Fibroblast of skin of abdomen (primary cell): ENCODE data around the gene LRP2BP.
"Not testable (repeated sequence)": the region's sequence is repeated elsewhere in the genome, so short reads cannot be mapped to it uniquely, and the experiment has no call there.

ENCODE experiments used
- DNase-seq: peaks from one replicate; pipeline ENCODE4 v3.0.0-alpha.2; 2013

LRP2BP gene

DNA sequence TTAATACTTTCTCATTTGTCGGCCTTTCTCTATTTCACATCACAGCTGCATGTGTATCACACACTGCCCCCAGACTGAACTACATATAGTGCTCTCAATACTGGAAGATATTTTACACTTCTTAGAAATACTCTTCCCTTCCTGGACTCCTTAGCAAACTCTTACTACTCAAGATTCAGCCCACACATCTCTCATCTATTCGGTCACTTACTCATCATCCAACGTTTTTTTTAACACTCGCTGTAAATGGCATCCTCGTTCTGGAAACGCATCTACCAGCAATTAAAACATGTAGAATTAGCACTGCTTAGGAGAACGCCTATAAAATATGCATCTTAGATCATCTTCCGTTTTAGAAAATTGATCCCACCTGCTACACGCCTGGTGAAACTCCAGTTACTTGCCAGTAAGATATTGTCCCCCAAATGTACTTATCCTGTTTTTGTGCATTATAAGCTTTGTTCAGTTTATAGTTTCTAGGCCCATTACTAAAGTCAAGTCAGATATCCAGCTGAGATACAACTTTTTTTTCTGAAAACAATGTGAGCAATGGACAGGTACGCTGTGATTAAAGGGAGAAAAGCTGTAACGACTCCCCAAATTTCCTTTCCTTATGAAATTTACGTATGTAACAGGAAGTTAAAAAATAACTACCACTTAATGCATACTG is 1.0 kb downstream of the LRP2BP start:
- DNase-seq, result peak; percentile 35

- DNase-seq, result no peak
These were observed 3.6 kb downstream of the LRP2BP start for GRCh38 chr4:185392156-185392555.

GRCh38 chr4:185390941-185391340 is 4.8 kb downstream of the LRP2BP start:
- no peak for DNase-seq

DNA sequence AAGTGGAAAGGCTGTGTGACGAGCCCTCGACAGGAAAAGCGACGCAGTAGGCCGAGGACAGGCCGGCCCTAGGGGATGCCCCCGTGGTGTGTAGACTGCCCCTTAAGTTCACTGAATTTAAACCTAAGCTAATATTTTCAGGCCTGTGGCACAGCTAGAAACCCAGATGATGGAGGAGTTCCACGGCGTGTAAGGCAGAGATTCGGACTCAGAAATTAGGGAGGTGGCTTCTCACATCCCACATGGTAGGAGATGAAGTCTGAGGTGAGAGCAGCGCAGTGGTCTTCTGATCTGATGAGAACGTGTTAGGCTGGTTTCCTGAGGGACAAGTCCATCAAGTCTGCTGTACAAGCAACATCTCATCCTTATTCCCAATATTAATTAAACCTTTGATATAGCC is 7.8 kb downstream of the LRP2BP start:
- DNase-seq, result no peak

- peak; percentile 13 for DNase-seq
These were observed 10.8 kb downstream of the LRP2BP start for GRCh38 chr4:185384930-185385331.

GRCh38 chr4:185384061-185384460 is 11.7 kb downstream of the LRP2BP start:
- DNase-seq, result no peak

DNA sequence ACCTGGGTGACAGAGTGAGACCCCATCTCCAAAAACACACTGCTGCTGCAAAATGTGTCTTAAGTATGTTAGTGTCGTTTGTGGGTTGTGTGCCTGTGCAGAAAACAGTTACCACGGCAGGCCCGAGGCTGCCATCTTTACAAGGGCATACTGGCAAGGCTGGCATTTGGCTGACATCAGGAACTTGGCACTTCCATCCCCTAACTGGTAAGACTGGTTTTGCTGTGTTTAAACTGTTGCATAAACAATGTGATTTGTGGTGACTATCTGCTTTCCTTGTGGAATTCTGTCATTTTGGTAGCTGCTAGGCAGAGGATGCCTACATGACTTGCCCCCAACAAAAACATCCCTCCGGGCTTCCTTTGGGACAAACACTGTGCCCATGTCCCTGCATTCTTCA is 12.3 kb downstream of the LRP2BP start:
- DNase-seq, result no peak

DNA sequence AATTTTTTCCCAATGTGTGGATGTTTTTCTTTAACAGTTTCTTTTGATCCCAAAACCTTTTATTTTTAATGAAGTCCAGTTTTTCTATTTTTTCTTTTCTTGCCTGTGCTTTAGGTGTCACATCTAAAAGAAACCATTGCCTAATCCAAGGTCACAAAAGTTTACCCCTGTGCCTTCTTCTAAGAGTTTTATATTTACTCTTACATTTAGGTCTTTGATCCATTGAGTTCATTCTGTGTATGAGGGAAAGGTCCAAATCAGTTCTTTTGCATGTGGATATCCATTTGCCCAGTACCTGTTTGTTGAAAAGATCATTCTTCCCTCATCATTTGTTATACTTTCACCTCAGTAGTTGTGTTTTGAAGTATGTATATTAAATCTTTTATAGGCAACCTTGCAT is 13.0 kb downstream of the LRP2BP start:
- DNase-seq, result no peak

DNA sequence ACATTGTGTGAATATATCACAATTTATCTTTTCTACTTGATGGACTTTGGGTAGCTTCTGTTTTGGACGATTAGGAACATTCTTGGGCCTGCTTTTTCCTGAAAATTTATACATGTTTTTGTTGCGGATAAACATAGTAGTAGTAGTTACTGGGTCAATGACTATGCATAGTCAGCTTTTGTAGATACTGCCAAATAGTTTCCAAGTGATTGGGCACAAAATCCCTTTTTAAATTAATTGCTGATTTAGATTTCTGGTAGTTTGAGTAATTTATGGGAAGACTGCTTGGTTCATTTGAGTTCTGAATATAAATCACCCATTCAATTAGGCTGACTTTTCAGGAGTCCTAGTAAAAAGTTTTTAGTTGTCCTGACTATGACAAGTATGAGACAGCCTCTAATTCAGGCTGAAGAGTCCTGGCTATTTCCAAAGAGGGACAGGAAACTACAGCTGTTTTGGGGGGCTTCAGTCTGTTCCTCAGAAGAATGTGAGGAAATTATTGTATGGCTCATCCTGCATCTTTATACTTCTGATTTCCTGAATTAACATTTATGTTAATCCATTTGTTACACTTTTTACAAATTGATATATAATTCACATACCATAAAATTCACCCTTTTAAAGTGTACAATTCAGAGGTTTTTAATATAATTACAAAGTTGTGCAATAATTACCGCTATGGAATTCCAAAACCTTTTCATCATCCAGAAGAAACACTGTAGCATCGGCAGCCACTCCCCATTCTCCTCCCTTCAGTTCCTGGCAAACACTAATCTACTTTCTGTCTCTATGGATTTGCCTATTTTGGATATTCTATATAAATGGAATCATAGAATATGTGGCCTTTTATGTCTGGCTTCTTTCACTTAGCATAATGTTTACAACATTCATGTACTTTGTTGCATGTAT is 14.2 kb downstream of the LRP2BP start:
- peak; percentile 55 for DNase-seq

DNA sequence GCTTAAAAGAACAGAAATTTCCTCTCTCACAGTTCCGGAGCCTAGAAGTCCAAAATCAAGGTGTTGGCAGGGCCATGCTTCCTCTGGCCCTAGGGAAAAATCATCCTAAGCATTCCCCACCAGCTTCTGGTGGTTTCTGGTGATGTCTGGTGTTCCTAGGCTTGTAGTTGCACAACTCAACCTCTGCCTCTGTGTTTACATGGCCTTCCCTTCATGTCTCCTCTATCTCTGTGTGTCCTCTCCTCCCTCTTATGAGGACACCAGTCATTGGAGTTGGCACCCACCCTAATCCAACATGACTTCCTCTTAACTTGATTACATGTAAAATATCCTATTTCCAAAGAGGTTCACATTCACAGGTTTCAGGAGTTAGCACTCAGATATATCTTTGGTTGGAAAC is 15.4 kb downstream of the LRP2BP start:
- no peak for DNase-seq

GRCh38 chr4:185379326-185380295 is 16.1 kb downstream of the LRP2BP start:
- DNase-seq, result no peak

DNA sequence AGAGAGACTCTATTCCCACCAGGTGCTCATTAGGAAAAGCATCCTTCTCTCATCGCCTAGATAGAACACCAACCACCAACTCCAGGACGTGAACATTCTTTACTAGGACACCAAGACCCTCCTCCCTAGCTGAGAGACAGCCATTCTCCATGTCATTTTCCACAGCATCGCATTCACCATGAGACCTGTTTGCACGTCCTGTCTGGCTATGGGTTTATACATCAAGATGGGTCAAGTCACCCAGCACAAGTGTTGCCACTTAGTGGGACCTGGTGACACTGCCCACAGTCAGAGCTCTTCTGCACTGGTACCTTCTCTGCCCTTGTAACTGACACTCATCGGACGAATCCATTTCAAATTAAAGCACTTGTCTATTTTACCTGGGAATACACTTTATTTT is 17.5 kb downstream of the LRP2BP start:
- no peak for DNase-seq

DNA sequence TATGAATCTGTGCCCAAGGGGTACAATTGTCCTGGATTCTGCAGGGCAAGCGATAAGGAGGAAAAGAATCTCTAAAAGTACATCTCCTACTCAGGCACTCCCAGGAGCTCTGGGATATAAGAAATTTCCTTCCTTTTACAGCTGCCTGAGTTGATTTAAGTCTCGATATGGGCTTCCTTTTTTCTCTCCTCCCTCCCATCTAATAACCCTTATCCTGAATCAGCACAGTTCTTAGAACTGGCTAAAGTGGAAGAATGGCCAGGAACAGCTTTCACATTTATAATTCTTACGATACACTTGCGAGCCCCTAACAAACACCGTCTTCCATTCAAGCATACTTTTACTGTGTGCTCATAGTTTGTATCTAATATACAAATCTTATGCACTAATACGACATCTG is 21.2 kb downstream of the LRP2BP start:
- DNase-seq, result no peak

GRCh38 chr4:185374027-185374426 is 21.7 kb downstream of the LRP2BP start:
- no peak for DNase-seq

DNA sequence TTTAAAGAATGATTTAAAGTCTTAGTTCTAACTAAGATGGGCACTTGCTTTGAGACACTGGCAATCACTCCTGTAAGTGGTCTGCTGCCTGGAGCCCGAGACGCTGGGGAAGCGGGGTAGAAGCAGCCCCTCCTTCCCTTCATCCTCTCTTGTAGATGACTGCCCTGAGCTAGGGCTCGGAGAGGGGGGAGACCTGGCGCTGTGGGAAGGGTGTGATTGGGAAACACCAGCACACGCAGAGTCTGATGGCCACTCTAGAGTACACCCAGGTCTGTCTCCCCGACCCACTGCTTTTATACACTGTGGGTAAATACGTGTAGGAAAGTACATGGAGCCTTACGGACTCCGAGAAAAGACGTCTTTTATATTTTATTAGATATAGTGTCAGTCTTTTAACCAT is 24.0 kb downstream of the LRP2BP start:
- DNase-seq, result no peak

DNA sequence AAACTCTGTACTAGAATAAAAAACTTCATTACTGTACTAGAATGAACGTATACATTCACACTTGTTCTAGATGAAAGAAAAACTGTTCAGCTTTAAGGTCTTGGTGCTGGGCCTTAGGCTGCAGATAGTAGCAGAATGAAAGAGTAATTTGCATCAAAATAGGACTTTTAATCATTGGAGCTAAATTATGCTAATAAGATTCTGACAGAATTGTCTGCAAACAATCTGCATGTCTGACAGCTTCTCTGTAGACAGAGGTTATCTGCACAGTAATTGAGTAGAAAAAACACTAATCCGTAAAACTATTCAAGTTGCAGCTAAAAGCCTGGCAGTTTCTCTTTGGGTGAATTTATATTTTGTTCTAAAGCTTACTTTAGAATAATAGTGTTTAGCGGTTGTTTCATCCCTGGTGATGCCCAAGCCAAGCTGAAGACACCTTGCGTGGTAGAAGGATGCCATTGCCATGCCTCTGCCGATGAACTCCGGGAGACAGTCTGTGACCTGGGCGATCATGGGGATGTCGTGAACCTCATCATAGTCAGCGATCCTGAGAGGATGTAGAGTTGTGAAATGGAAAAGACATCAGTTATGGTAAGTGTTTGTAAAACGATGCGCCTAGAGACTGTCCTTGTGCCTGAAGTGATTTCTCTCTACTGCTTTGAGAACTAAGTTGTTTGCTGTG is 25.3 kb downstream of the LRP2BP start:
- no peak for DNase-seq

- peak; percentile 35 for DNase-seq
These were observed 26.0 kb downstream of the LRP2BP start for GRCh38 chr4:185369731-185370130.

DNA sequence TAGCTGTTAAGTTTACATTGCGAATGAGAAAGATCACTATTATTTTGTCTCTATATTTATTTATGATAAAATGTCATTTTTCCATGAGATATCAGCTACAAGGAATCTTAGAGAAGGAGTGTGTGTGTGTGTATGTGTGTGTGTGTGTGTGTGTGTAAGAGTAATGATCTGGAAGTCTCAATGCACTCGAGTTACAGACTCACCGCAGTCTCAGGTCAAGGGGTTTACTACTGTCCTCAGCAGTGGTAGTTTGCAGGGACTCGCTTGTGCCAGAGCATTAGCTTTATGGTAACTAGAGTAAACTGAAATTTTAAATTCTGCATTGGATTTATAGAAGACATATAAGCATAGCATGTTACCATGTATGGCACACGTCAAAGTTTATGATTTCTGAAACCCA is 30.8 kb downstream of the LRP2BP start:
- no peak for DNase-seq

DNA sequence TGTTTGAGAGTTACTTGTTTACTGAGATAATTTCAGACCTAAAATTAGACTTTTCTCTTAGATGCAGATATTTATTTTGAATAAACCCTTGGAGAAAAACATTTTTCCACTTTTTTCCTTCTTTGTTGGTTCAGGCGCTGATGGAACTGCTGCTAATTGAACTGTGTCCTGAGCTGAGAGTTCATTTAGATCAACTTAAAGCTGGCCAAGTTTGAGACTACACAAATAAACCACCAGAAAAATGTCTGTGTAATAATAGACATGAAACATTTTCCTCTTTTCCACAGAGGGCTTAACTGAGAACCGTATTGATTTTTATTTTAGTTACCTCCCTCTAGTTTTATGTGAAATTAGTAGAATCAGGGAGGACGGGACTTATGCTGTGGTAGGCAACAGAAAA is 32.5 kb downstream of the LRP2BP start:
- DNase-seq, result no peak

GRCh38 chr4:185362570-185362969 is 33.2 kb downstream of the LRP2BP start:
- DNase-seq, result not testable (repeated sequence)

DNA sequence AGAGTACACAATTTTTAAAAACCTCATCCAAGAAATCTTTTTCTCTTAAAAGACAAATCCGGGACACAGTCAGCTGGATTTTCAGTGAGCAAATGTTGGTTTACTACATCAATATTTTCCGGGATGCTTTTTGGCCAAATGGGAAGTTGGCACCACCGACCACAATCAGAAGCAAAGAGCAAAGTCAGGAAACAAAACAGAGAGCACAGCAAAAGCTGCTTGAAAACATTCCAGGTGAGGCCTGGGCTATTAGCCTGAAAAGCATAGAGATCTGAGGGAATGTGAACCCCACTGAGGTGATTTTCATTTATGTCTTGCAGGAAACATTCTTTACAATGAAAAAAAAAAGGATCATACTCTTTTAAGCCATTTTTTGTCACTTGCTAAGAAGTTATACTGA is 33.9 kb downstream of the LRP2BP start:
- no peak for DNase-seq

GRCh38 chr4:185359767-185360446 is 35.8 kb downstream of the LRP2BP start:
- peak; percentile 53 for DNase-seq
